Hypothalamus (tissue), 51 donors: ENCODE results near the gene RLN3.

ENCODE experiments used
- DNase-seq, 51 donors: peaks; one replicate each; lab custom pipeline; 2025; lab: John Stamatoyannopoulos, UW

RLN3 gene

GRCh38 chr19:14027856-14028450, at the start of gene RLN3:
RLN3 (plus strand) TSS chr19:14028148; CDS start chr19:14028205, 57 bp downstream.
- no peak for DNase-seq

GRCh38 chr19:13978351-13979243, 49.4 kb upstream of the RLN3 start:
- DNase-seq, result peak in 28 of 51 donors; percentile 6 to 55 (median 32)

- no peak for DNase-seq
These were observed 48.7 kb upstream of the RLN3 start for GRCh38 chr19:13979244-13979615.

- no peak for DNase-seq
These were observed 48.3 kb upstream of the RLN3 start for GRCh38 chr19:13979686-13980085.

- no peak for DNase-seq
These were observed 47.6 kb upstream of the RLN3 start for GRCh38 chr19:13980340-13980739.

GRCh38 chr19:13981021-13981420, 46.9 kb upstream of the RLN3 start:
- DNase-seq, result no peak

- no peak for DNase-seq
These were observed 46.5 kb upstream of the RLN3 start for GRCh38 chr19:13981467-13981866.

- no peak for DNase-seq
These were observed 45.9 kb upstream of the RLN3 start for GRCh38 chr19:13981988-13982501.

GRCh38 chr19:13982773-13983172, 45.2 kb upstream of the RLN3 start:
- DNase-seq, result no peak

GRCh38 chr19:13983213-13983889, 44.6 kb upstream of the RLN3 start:
- no peak for DNase-seq

- DNase-seq, result no peak
These were observed 43.8 kb upstream of the RLN3 start for GRCh38 chr19:13984186-13984585.

- no peak for DNase-seq
These were observed 42.8 kb upstream of the RLN3 start for GRCh38 chr19:13984875-13985741.

- no peak for DNase-seq
These were observed 42.1 kb upstream of the RLN3 start for GRCh38 chr19:13985771-13986347.

GRCh38 chr19:13986348-13986904, 41.5 kb upstream of the RLN3 start:
- peak in 46 of 51 donors; percentile 3 to 70 (median 44) for DNase-seq

- peak in 39 of 51 donors; percentile 3 to 70 (median 33) for DNase-seq
These were observed 40.7 kb upstream of the RLN3 start for GRCh38 chr19:13987101-13987890.

GRCh38 chr19:13989487-13989886, 38.5 kb upstream of the RLN3 start:
- no peak for DNase-seq

GRCh38 chr19:13990085-13990484, 37.9 kb upstream of the RLN3 start:
- DNase-seq, result no peak

GRCh38 chr19:13992025-13992424, 35.9 kb upstream of the RLN3 start:
- DNase-seq, result no peak
